ENCODE measurements around the gene NFATC3. TPM values are rescaled to one million over a fixed set of nuclear protein-coding genes. Genes with fewer than 3 reads are reported as not detected.

Gene NFATC3
- total RNA-seq: 10 to 100 TPM; 28.0 to 30.8 TPM
- long read RNA-seq, donor 1, full-length matches to known transcripts: 2 of 7 reads
- long read RNA-seq, donor 1, partial matches to known transcripts: 3 of 7 reads
- long read RNA-seq, donor 1, other reads (novel, unspliced or antisense): 2 of 7 reads
- long read RNA-seq, donor 2, partial matches to known transcripts: 4 of 5 reads
- long read RNA-seq, donor 2, other reads (novel, unspliced or antisense): 1 of 5 reads

- intact Hi-C loops (cut with DNase I): loop anchor here in 1 of 2 donors (10.0 kb wide), 1 partner anchor 139 kb away; no protein-coding TSS in a partner anchor
Measured at GRCh38 chr16:68085259-68086071, at the start of gene NFATC3. NFATC3 (plus strand) TSS chr16:68085370; CDS start chr16:68085682, 312 bp downstream.

GRCh38 chr16:68037841-68038597 is 47.2 kb upstream of the NFATC3 start:
- intact Hi-C loops (cut with DNase I): no loop called here
- DNase-seq (ENCODE audit: low spot score): no peak

More at GRCh38 chr16:68085259-68086071, at the start of gene NFATC3:
- peak; percentile 100 for DNase-seq (ENCODE audit: low spot score)

DNA sequence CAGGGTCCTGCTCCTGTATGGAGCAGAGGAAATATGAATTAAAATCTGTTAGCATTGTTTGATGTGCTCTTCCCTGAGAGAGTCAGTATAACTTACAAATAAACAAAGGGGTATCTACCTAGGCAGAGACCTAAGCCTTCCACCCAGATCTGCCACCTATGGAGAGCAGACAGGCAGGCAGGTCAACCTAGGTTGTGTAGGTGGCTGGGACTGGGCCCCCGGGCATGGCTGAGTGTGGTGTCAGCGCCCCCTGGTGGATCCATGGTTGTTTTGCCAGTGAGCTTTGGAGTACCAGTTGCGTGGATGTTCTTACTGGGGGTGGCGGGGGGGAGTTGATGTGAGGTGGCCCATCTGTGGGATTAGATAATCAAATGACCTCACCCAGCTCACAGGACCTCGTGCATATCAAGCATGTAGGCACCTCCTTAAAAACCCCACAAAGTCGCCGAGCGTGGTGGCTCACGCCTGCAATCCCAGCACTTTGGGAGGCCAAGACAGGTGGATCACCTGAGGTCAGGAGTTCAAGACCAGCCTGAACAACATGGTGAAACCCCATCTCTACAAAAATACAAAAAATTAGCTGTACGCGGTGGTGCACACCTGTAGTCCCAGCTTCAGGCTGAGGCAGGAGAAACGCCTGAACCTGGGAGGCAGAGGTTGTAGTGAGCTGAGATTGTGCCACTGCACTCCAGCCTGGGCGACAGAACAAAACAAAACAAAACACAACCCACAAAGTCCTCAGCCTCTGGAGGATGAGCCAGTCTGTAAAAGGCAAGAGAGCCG is 44.5 kb upstream of the NFATC3 start:
- intact Hi-C loops (cut with DNase I): loop anchor here in 1 of 2 donors (5.0 to 10.0 kb wide), 2 partner anchors 48 to 216 kb away; no protein-coding TSS in a partner anchor

DNA sequence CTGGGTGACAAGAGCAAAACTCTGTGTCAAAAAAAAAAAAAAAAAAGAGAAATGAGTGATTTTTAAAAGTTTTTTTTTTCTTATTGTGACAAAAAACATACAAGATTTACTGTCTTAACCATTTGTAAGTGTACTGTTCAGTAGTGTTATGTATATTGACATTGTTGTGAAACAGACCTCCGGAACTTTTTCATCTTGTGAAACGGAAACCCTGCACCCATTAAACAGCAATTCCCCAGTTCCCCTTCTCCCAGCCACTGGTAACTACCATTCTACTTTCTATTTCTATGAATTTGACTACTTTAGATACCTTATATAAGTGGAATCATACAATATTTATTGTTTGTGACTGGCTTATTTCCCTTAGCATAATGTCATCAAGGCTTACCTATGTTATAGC is 43.4 kb upstream of the NFATC3 start:
- intact Hi-C loops (cut with DNase I): loop anchor here in 1 of 2 donors (5.0 to 10.0 kb wide), 2 partner anchors 49 to 217 kb away; no protein-coding TSS in a partner anchor
- no peak for DNase-seq (ENCODE audit: low spot score)

More for the DNA sequence above, 44.5 kb upstream of the NFATC3 start:
- DNase-seq (ENCODE audit: low spot score): peak; percentile 94

DNA sequence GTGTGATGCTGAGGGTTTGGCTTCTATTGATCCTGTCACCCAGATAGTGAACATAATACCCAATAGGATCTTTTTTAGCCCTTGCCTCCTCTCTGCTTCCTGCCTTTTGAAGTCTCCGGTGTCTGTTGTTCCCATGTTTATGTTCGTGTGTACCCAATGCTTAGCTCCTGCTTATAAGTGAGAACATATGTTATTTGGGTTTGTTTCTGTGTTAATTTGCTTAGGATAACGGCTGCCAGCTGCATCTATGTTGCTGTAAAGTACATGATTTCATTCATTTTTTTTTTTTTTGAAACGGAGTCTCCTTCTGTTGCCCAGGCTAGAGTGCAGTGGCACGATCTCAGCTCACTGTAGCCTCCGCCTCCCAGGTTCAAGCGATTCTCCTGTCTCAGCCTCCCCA is 39.1 kb upstream of the NFATC3 start:
- no peak for DNase-seq (ENCODE audit: low spot score)
- intact Hi-C loops (cut with DNase I): loop anchor here in 1 of 2 donors (10.0 kb wide), 1 partner anchor 221 kb away; no protein-coding TSS in a partner anchor

- intact Hi-C loops (cut with DNase I): loop anchor here in 1 of 2 donors (10.0 kb wide), 1 partner anchor 223 kb away; no protein-coding TSS in a partner anchor
- no peak for DNase-seq (ENCODE audit: low spot score)
Measured at GRCh38 chr16:68047987-68048386, 37.2 kb upstream of the NFATC3 start.

GRCh38 chr16:68049449-68049848 is 35.7 kb upstream of the NFATC3 start:
- no peak for DNase-seq (ENCODE audit: low spot score)
- intact Hi-C loops (cut with DNase I): loop anchor here in 1 of 2 donors (10.0 kb wide), 1 partner anchor 225 kb away; no protein-coding TSS in a partner anchor

- no peak for DNase-seq (ENCODE audit: low spot score)
Measured at GRCh38 chr16:68055395-68055794, 29.8 kb upstream of the NFATC3 start.

GRCh38 chr16:68059804-68060203 is 25.4 kb upstream of the NFATC3 start:
- no peak for DNase-seq (ENCODE audit: low spot score)

More at GRCh38 chr16:68055395-68055794, 29.8 kb upstream of the NFATC3 start:
- intact Hi-C loops (cut with DNase I): no loop called here

DNA sequence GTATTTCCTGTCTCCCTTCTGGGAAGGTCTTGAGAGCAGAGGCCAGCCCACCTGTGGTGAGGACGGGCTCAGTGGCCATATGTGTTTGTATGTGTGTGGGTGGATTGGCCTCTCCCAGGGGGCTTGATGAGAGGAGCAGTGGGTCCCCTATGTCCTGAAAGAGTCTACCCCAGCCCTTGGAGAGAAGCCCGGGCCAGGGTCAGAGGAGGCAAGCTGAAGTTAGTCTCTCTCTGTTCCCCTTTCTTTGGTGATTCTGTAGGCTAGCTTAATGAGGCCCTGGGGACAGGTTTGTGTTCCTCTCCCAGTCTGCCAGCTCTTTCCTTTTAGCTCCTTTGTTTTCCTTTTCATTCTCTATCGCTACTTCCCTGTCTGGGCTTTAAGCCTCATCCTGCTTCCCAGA is 23.8 kb upstream of the NFATC3 start:
- intact Hi-C loops (cut with DNase I): no loop called here
- DNase-seq (ENCODE audit: low spot score): no peak

More at GRCh38 chr16:68059804-68060203, 25.4 kb upstream of the NFATC3 start:
- intact Hi-C loops (cut with DNase I): no loop called here

GRCh38 chr16:68062910-68063393 is 22.2 kb upstream of the NFATC3 start:
- no peak for DNase-seq (ENCODE audit: low spot score)
- intact Hi-C loops (cut with DNase I): no loop called here

GRCh38 chr16:68064791-68065365 is 20.3 kb upstream of the NFATC3 start:
- DNase-seq (ENCODE audit: low spot score): peak; percentile 86
- intact Hi-C loops (cut with DNase I): no loop called here

GRCh38 chr16:68065716-68066305 is 19.4 kb upstream of the NFATC3 start:
- no peak for DNase-seq (ENCODE audit: low spot score)
- intact Hi-C loops (cut with DNase I): no loop called here

GRCh38 chr16:68066763-68067162 is 18.4 kb upstream of the NFATC3 start:
- intact Hi-C loops (cut with DNase I): no loop called here
- DNase-seq (ENCODE audit: low spot score): no peak

- intact Hi-C loops (cut with DNase I): no loop called here
- no peak for DNase-seq (ENCODE audit: low spot score)
Measured at GRCh38 chr16:68068926-68069325, 16.2 kb upstream of the NFATC3 start.

- no peak for DNase-seq (ENCODE audit: low spot score)
- intact Hi-C loops (cut with DNase I): no loop called here
Measured at GRCh38 chr16:68069511-68070248, 15.5 kb upstream of the NFATC3 start.

GRCh38 chr16:68070249-68070730 is 14.9 kb upstream of the NFATC3 start:
- intact Hi-C loops (cut with DNase I): no loop called here
- no peak for DNase-seq (ENCODE audit: low spot score)
